ENCODE results near the gene DNAJC13.

GRCh38 chr3:132553826-132554225 lies 136.5 kb downstream of the DNAJC13 start:
- TF ChIP-seq EZH2phosphoT487 (IDR thresholded peaks at IDR 0.05; ENCODE audit: insufficient read depth, low read depth) (no peak), EZH2 (IDR thresholded peaks at IDR 0.05; ENCODE audit: insufficient read depth, poor library complexity, severe bottlenecking) (no peak)

Data from GM23248 (cell line).